Activated naive CD4-positive, alpha-beta T cell treated with Interleukin-2 at 50 U/mL for 16 hours (primary cell): ENCODE measurements around the gene GRM6.
A peak's percentile ranks its signal among the peaks of the same experiment; 100 is the strongest.

Experiments
- DNase-seq: peaks from one replicate; pipeline ENCODE4 v3.0.0-alpha.2; 2020

The GRM6 gene

GRCh38 chr5:178994580-178995340, at the start of gene GRM6:
TSS of gene GRM6 (minus strand) at chr5:178995320. CDS start at chr5:178994944, 376 bp downstream.
- no peak for DNase-seq

- no peak for DNase-seq
These were observed 49.6 kb upstream of the GRM6 start for GRCh38 chr5:179044765-179045164.

- no peak for DNase-seq
These were observed 38.0 kb upstream of the GRM6 start for GRCh38 chr5:179033004-179033580.

DNA sequence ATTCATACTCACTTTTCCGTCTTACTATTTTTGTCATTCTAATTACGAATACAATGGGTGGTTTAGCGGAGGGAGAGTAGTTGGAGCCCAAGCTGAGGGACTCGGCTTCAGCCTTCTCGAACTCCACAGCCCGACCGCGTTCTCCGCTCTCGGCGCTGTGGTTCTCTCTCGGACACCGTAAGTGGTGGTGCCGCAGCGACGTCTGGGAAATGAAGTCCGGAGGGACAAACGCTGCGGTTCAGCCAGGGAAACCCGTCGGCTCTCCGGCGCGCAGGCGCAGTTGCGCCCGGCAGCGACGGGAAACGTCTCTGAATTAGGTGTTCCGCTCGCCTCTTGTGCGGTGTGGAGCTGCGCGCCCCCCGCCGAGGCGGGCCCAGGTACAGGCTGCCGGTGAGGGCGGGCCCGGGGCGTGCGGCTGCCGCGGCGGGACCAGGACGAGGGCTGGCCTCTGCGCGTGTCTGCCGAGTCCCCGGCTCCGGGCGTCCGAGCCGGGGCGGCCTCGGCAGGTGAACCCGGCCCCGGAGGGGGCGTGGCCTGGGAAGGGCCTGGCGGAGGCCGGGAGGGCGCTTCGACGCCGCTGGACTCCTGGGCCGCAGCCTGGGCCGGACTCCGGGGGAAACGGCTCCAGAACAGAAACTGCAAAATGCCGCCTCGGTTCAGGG, 28.5 kb upstream of the GRM6 start, which contains the start of gene ZNF879:
Gene ZNF879, plus strand, starts transcription at position 277 of the 662 bp plus-strand sequence. CDS start 1,201 bp downstream, outside the sequence.
- DNase-seq, result peak; percentile 93

DNA sequence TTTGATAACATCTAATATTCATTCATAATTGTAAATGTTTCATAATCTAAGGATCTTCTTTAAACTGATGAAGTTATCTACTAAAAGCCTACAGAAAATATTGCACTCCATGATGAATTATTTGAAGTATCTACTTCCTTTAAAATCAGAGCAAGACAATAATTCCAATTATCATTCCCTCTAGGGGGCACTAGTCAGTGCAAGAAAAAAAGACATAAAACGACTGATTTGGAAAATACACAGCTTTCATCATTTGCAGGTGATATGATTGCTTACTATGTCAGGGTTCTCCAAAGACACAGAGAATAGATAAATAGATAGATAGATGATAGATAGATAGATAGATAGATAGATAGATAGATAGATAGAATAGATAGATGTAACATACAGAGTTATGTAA, 13.5 kb upstream of the GRM6 start:
- no peak for DNase-seq

DNA sequence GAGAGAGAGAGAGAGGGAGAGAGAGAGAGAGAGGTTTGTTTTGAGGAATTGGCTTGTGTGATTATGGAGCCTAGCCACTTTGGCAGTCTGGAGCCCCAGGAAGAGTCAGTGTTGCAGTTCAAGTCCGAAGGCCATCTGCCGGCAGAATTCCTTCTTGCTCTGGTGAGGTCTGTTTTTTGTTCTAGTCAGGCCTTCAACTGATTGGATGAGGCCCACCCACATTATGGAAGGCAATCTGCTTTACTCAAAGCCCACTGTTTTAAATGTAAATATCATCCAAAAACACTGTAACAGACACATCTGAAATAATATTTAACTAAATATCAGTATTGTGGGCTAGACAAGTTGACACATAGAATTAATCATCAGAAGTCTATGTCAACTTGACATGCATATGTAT, 11.4 kb upstream of the GRM6 start:
- DNase-seq, result no peak

DNA sequence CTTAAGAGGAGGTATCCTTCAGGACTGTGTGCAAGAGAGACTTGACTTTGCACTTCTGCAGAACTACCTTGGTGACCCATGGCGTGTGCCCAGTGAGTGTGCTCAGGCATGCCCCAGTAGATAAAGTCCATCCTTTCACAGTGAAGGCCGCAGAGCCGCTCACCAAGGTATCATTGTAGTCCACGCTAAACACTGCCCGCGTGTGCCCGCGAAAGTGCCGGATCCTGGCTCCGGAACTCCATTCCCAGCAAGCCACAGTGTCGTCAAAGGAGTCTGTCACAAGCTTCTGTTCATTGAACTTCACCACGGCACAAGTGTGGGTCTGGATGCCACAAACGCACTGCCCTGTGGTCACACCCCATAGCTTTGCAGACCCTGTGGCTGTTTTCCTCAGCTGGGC, 3.3 kb upstream of the GRM6 start:
- DNase-seq, result no peak

- DNase-seq, result no peak
These were observed 2.1 kb upstream of the GRM6 start for GRCh38 chr5:178997191-178997590.

DNA sequence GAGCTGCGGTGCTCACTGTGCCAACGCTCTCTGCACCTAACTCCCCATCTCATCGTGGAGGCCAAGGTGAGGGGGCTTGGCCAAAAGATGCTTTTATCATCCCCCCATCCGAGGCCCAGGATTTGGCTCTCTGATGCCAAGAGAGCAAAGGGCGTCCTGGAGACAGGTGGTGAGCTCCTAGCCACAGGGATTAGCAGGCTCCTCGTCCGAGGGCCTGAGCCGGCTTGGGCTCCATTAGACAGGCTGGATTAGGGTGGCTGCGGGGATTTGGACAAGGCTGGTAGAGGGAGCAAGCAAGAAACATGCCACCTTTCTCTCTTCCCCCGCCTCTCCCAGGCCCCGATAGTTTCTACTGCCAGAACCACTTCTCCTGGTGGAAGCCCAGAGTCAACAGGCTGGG, 1.0 kb upstream of the GRM6 start:
- no peak for DNase-seq

DNA sequence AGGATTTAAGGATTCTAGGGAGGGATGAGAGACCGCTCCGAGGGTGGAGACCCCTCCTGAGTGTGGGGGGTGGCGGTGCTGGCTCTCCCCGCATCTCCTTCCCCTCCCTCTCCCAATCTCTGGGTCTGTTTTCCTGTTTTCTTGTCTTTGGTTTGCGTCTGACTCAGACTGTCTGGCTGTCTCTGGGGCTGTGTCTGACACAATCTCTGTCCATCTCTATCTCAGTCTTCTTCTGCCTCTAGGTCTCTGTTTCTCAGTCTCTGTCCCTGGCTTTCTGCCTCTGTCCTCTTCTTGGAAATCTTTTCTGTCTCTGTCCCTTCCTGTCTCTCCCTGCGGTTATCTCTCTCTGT, 196 bp upstream of the GRM6 start:
- no peak for DNase-seq

DNA sequence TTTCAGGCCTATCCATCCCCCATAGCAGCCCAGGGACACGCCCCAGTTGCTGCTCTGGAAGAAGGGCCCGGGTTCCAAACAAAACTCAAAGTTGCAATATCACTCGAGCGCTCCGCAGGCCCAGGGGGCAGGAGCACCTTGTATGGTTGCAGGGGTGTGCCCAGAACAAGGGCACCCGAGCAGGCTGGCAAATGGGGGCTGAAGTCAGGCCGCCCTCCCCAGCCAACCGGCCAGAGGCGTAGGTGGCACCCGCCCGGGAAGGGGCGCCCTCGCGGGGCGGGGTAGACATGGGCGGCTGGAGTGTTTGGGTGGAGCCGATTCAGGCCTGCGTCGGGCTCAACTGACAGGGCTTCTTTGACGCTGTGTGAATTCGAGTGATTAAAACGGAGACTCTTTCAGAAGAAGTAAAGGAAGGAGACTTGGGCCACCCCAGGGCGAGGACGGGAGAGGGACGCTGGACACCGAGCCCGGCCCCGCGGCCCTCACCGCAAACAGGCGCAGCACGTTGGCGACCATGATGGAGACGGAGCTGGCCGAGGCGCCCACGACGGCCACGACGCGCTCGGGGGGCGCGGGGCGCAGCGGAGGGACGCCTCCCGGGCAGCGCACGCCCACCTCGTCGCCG, 1.1 kb downstream of the GRM6 start:
- DNase-seq, result no peak

GRCh38 chr5:178993236-178993765, 1.8 kb downstream of the GRM6 start:
- DNase-seq, result no peak

- DNase-seq, result no peak
These were observed 2.7 kb downstream of the GRM6 start for GRCh38 chr5:178992291-178992895.

GRCh38 chr5:178991190-178992145, 3.7 kb downstream of the GRM6 start:
- DNase-seq, result no peak

GRCh38 chr5:178990491-178990890, 4.6 kb downstream of the GRM6 start:
- no peak for DNase-seq

GRCh38 chr5:178989311-178989710, 5.8 kb downstream of the GRM6 start:
- no peak for DNase-seq

- no peak for DNase-seq
These were observed 6.5 kb downstream of the GRM6 start for GRCh38 chr5:178988436-178989220.

- DNase-seq, result no peak
These were observed 8.7 kb downstream of the GRM6 start for GRCh38 chr5:178986326-178986960.

DNA sequence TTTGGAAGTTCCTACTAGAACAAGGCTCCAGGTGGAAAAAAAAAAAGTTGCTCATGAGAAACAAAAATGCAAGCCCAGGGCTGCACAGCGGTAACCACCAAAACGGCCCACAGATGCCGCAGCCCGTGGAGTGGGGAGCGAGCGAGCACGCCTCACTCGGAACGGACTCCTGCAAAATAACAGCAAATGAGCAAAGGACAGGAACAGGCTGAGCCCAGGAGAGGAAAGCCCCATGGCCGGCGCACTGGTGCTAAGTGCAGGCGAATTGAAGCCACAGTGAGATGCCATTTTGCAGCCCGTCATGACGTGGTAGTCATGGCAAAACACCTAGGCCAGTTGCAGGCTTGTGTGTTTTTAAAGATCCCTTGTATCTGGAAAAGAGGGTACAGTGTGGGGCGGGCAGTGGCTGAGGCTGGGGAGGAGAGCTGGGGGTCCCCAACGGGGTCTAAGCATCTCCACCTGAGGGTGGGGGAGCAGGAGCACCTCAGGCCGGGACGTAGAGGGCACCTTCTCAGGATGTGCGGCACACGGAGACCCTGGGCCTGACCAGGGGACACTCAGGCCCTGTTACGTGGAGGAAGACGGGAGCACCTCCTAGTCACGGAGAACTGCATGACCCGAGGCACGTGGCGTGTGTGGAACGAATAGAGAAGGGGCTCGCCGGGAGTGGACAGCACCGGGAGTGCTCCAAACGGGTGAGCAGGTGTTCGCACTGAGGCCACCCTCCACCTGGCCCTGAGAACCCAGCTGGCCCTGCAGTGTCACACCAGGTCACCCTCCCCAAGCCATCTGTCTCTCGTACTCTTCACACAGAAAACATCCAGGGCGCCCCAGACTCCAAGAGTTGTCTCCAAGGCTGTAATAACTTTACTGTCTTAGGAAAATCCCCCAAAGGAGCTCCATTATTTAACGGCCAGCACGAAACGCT, 10.7 kb downstream of the GRM6 start:
- DNase-seq, result no peak
